ENCODE measurements around the gene SLC17A8.
"Not testable (repeated sequence)": the region's sequence is repeated elsewhere in the genome, so short reads cannot be mapped to it uniquely, and the experiment has no call there.

DNA sequence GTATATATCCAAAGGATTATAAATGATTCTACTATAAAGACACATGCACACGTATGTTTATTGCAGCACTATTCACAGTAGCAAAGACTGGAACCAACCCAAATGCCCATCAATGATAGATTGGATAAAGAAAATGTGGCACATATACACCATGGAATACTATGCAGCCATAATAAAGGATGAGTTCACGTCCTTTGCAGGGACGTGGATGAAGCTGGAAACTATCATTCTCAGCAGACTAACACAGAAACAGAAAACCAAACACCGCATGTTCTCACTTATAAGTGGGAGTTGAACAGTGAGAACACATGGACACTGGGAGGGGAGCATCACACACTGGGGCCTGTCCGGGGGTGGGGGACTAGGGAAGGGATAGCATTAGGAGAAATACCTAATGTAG, 48.7 kb upstream of the SLC17A8 start:
- TF ChIP-seq, protein P1, sequence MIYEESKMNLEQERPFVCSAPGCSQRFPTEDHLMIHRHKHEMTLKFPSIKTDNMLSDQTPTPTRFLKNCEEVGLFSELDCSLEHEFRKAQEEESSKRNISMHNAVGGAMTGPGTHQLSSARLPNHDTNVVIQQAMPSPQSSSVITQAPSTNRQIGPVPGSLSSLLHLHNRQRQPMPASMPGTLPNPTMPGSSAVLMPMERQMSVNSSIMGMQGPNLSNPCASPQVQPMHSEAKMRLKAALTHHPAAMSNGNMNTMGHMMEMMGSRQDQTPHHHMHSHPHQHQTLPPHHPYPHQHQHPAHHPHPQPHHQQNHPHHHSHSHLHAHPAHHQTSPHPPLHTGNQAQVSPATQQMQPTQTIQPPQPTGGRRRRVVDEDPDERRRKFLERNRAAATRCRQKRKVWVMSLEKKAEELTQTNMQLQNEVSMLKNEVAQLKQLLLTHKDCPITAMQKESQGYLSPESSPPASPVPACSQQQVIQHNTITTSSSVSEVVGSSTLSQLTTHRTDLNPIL (CRISPR knock-in tag; IDR thresholded peaks at IDR 0.05; ENCODE audit: low read depth): not testable (repeated sequence)
- not testable (repeated sequence) for TF ChIP-seq ZFP3, CSDC2 (CRISPR knock-in tag; IDR thresholded peaks at IDR 0.05)

All from SK-N-SH treated with all-trans-retinoic acid at 6 μM for 48 hours (cell line).